H9 (cell line): ENCODE data around the gene ZFAND3. TPM values are rescaled to one million over a fixed set of nuclear protein-coding genes. Genes with fewer than 3 reads are reported as not detected.

ENCODE experiments used
- DNase-seq: peaks from one replicate; pipeline ENCODE4 v3.0.0-alpha.2; 2017
- H2AFZ ChIP-seq: one replicate; pipeline ENCODE4 v1.6.1; 2013; ENCODE audit warnings: mild to moderate bottlenecking, low read length, control low read depth, moderate library complexity
- H2AK5ac ChIP-seq: 2 replicates; pipeline ENCODE4 v1.6.1; 2013; ENCODE audit warnings: low read length, control low read depth, mixed read lengths; ENCODE audit not compliant: insufficient read length
- H2BK120ac ChIP-seq: one replicate; pipeline ENCODE4 v1.6.1; 2013; ENCODE audit warnings: low read depth, mild to moderate bottlenecking, low read length, control low read depth, inconsistent platforms; ENCODE audit not compliant: poor library complexity, severe bottlenecking
- H2BK12ac ChIP-seq: 2 replicates; pipeline ENCODE4 v1.6.1; 2013; ENCODE audit warnings: low read length, control low read depth, mixed read lengths, low read depth; ENCODE audit not compliant: insufficient read length
- H2BK15ac ChIP-seq: 2 replicates; pipeline ENCODE4 v1.6.1; 2013; ENCODE audit warnings: low read depth, low read length, control low read depth
- H2BK20ac ChIP-seq: one replicate; pipeline ENCODE4 v1.6.1; 2013; ENCODE audit warnings: low read depth, mild to moderate bottlenecking, low read length, control low read depth, inconsistent platforms; ENCODE audit not compliant: poor library complexity, severe bottlenecking
- H2BK5ac ChIP-seq: 2 replicates; pipeline ENCODE4 v1.6.1; 2013; ENCODE audit warnings: low read length, control low read depth, mixed read lengths; ENCODE audit not compliant: insufficient read length
- H3K14ac ChIP-seq: 2 replicates; pipeline ENCODE4 v1.6.1; 2013; ENCODE audit warnings: low read length, control low read depth; ENCODE audit not compliant: insufficient read depth
- H3K18ac ChIP-seq: 2 replicates; pipeline ENCODE4 v1.6.1; 2013; ENCODE audit warnings: low read depth, mild to moderate bottlenecking, mixed read lengths, low read length, control low read depth; ENCODE audit not compliant: insufficient read length
- H3K23ac ChIP-seq: 2 replicates; pipeline ENCODE4 v1.6.1; 2013; ENCODE audit warnings: low read length, control low read depth, mixed read lengths, low read depth; ENCODE audit not compliant: insufficient read length
- H3K23me2 ChIP-seq: 2 replicates; pipeline ENCODE4 v1.6.1; 2013; ENCODE audit warnings: low read depth, mild to moderate bottlenecking, mixed read lengths, low read length, control low read depth; ENCODE audit not compliant: insufficient read length, poor library complexity, severe bottlenecking
- H3K27ac ChIP-seq: 2 replicates; pipeline ENCODE4 v1.5.1; 2013; ENCODE audit warnings: low read length, control low read depth, mixed read lengths, low read depth; ENCODE audit not compliant: insufficient read length
- H3K27me3 ChIP-seq: 2 replicates; pipeline ENCODE4 v1.6.1; 2013; ENCODE audit warnings: low read length, control low read depth, inconsistent platforms; ENCODE audit not compliant: insufficient read depth
- H3K4ac ChIP-seq: 2 replicates; pipeline ENCODE4 v1.6.1; 2013; ENCODE audit warnings: low read depth, mild to moderate bottlenecking, control low read depth, inconsistent platforms, low read length, moderate library complexity
- H3K4me1 ChIP-seq: 2 replicates; pipeline ENCODE4 v1.6.1; 2013; ENCODE audit warnings: low read length, control low read depth, inconsistent platforms; ENCODE audit not compliant: insufficient read depth
- H3K4me2 ChIP-seq: 2 replicates; pipeline ENCODE4 v1.6.1; 2013; ENCODE audit warnings: low read length, control low read depth, mixed read lengths; ENCODE audit not compliant: insufficient read length, insufficient read depth
- H3K56ac ChIP-seq: 2 replicates; pipeline ENCODE4 v1.6.1; 2013; ENCODE audit warnings: low read depth, mild to moderate bottlenecking, mixed read lengths, low read length, control low read depth; ENCODE audit not compliant: insufficient read length
- H3K79me1 ChIP-seq: 2 replicates; pipeline ENCODE4 v1.6.1; 2013; ENCODE audit warnings: low read depth, mild to moderate bottlenecking, moderate library complexity, low read length, control low read depth, inconsistent platforms; ENCODE audit not compliant: insufficient read depth, poor library complexity, severe bottlenecking
- H3K79me2 ChIP-seq: 2 replicates; pipeline ENCODE4 v1.6.1; 2013; ENCODE audit warnings: low read length, control low read depth, inconsistent platforms; ENCODE audit not compliant: insufficient read depth
- H3K9ac ChIP-seq: 2 replicates; pipeline ENCODE4 v1.6.1; 2013; ENCODE audit warnings: low read length, control low read depth, mixed read lengths; ENCODE audit not compliant: insufficient read length; ENCODE audit errors: extremely low read depth
- H3K9me3 ChIP-seq: one replicate; pipeline ENCODE4 v1.6.1; 2013; ENCODE audit warnings: low read depth, low read length, inconsistent platforms; ENCODE audit not compliant: control insufficient read depth
- H3T11ph ChIP-seq: one replicate; pipeline ENCODE4 v1.6.1; 2013; ENCODE audit warnings: mild to moderate bottlenecking, low read length, control low read depth, inconsistent platforms
- H4K20me1 ChIP-seq: one replicate; pipeline ENCODE4 v1.6.1; 2013; ENCODE audit not compliant: control insufficient read depth, insufficient read length, insufficient read depth
- H4K5ac ChIP-seq: 2 replicates; pipeline ENCODE4 v1.6.1; 2013; ENCODE audit warnings: low read depth, mild to moderate bottlenecking, mixed read lengths, low read length, control low read depth; ENCODE audit not compliant: insufficient read length
- H4K8ac ChIP-seq: replicated peaks from 2 replicates; pipeline ENCODE4 v1.6.1; 2013; ENCODE audit warnings: low read length, control low read depth, mixed read lengths, low read depth; ENCODE audit not compliant: insufficient read length
- H4K91ac ChIP-seq: 2 replicates; pipeline ENCODE4 v1.6.1; 2013; ENCODE audit warnings: low read depth, mild to moderate bottlenecking, moderate library complexity, mixed read lengths, low read length, control low read depth; ENCODE audit not compliant: insufficient read length
- H3K27ac Mint-ChIP-seq, 3 experiments: 2 replicates in 2 of 3; 3 replicates in 1 of 3; pipeline ENCODE4 v1.8.0; 2020 to 2021; ENCODE audit warnings: mixed read lengths in 3 of 3, mild to moderate bottlenecking in 1 of 3, moderate library complexity in 1 of 3
- H3K27me3 Mint-ChIP-seq: 2 replicates; pipeline ENCODE4 v1.8.0; 2021; ENCODE audit warnings: low read depth, mild to moderate bottlenecking, moderate library complexity, mixed read lengths
- H3K36me3 Mint-ChIP-seq, 3 experiments: 2 replicates in 2 of 3; 3 replicates in 1 of 3; pipeline ENCODE4 v1.8.0; 2020 to 2021; ENCODE audit warnings: low read depth in 3 of 3, mixed read lengths in 3 of 3; ENCODE audit not compliant: insufficient read depth in 1 of 3
- H3K4me1 Mint-ChIP-seq, 2 experiments: 2 replicates each; pipeline ENCODE4 v1.8.0; 2020; ENCODE audit warnings: mixed read lengths in 2 of 2
- H3K4me3 Mint-ChIP-seq, 2 experiments: 2 replicates in 1 of 2; 3 replicates in 1 of 2; pipeline ENCODE4 v1.8.0; 2020 to 2021; ENCODE audit warnings: mild to moderate bottlenecking in 2 of 2, mixed read lengths in 2 of 2, moderate library complexity in 1 of 2
- H3K9me3 Mint-ChIP-seq, 2 experiments: 2 replicates in 1 of 2; 3 replicates in 1 of 2; pipeline ENCODE4 v1.8.0; 2020; ENCODE audit warnings: mild to moderate bottlenecking in 2 of 2, mixed read lengths in 2 of 2, moderate library complexity in 1 of 2
- WGBS: extraction: QIAGEN DNeasy Blood & Tissue Kit; methylation state at CpG from one replicate; pipeline ENCODE4 v1.1.7; 2013; ENCODE audit warnings: missing lambda C conversion rate, low lambda C conversion rate, mixed read lengths; ENCODE audit not compliant: insufficient read length; ENCODE audit errors: extremely low coverage; 5-methylcytosine and 5-hydroxymethylcytosine counted together
- total RNA-seq: library from RNA; stranded (reverse); gene quantifications from 2 replicates; pipeline ENCODE4 v1.2.1, GENCODE V29; 2021
- TF ChIP-seq, protein P1 (sequence below): fragments of 200-600 bp; sonication (generic); conservative IDR thresholded peaks from 3 replicates; pipeline ENCODE4 v1.8.0; 2021; ENCODE audit warnings: antibody characterized with exemption, mild to moderate bottlenecking

ZFAND3 gene
- total RNA-seq, 1 experiment from 2014 or later = 57.7 TPM

DNA sequence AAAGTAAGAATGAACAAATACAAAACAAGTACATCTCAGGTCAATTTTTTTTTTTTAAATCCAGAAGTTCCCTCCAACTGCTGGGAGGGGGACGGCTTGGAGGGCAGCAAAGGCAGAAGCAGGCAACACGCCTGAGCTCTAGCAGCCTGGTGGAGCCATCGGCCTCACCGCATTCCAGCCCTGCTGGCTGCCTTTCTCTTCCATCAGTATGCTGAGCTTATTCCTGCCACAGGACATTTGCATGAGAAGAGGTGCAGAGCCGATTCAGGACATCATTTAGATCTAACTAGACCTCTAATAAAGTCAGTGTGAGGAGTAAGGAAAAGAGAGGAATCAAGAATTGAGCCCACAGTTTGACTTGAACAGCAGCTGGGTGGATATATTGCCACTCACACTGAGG is 318.8 kb downstream of the ZFAND3 start:
- Histone ChIP-seq H2AFZ (no peak overlapping the region), H2AK5ac (no peak overlapping the region), H3K4me2 (peak overlapping the region; percentile 15), H4K5ac (no peak overlapping the region), H4K91ac (no peak overlapping the region), H3K9me3 (no peaks in the 10 kb centered on the region), H3K4me1 (peaks cover 3% of the 10 kb centered on the region; the same call in 1 of the 2 replicates), H3K23ac (no peak overlapping the region), H2BK12ac (no peak overlapping the region), H3K9ac (no peak overlapping the region), H3K23me2 (no peaks in the 10 kb centered on the region), H4K8ac (no peak overlapping the region), H2BK120ac (no peak overlapping the region), H2BK20ac (no peak overlapping the region), H2BK5ac (no peak overlapping the region), H3K18ac (no peak overlapping the region), H3K14ac (no peak overlapping the region), H3K56ac (no peak overlapping the region), H3T11ph (no peak overlapping the region), H4K20me1 (no peaks in the 10 kb centered on the region), H3K79me1 (no peaks in the 10 kb centered on the region), H2BK15ac (no peak overlapping the region), H3K27ac (no peak overlapping the region), H3K79me2 (no peaks in the 10 kb centered on the region), H3K27me3 (no peaks in the 10 kb centered on the region), H3K4ac (no peak overlapping the region)
- peak overlapping the region; percentile 8 to 10; a peak in 2 of 5 replicates for H3K4me3 Mint-ChIP-seq
- TF ChIP-seq, protein P1, sequence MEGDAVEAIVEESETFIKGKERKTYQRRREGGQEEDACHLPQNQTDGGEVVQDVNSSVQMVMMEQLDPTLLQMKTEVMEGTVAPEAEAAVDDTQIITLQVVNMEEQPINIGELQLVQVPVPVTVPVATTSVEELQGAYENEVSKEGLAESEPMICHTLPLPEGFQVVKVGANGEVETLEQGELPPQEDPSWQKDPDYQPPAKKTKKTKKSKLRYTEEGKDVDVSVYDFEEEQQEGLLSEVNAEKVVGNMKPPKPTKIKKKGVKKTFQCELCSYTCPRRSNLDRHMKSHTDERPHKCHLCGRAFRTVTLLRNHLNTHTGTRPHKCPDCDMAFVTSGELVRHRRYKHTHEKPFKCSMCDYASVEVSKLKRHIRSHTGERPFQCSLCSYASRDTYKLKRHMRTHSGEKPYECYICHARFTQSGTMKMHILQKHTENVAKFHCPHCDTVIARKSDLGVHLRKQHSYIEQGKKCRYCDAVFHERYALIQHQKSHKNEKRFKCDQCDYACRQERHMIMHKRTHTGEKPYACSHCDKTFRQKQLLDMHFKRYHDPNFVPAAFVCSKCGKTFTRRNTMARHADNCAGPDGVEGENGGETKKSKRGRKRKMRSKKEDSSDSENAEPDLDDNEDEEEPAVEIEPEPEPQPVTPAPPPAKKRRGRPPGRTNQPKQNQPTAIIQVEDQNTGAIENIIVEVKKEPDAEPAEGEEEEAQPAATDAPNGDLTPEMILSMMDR = no peak
- DNase-seq = peak; percentile 71
- H3K27ac Mint-ChIP-seq = peak overlapping the region in 2 of 3 experiments; percentile 46 to 77; a peak in 4 of 7 replicates
- peaks cover 54 to 57% of the 10 kb centered on the region in 2 experiments for H3K4me1 Mint-ChIP-seq
- no peaks in the 10 kb centered on the region for H3K36me3 Mint-ChIP-seq
- H3K27me3 Mint-ChIP-seq = no peaks in the 10 kb centered on the region
- no CpG with 5 or more reads among the region's 5 CpGs for WGBS
- no peaks in the 10 kb centered on the region for H3K9me3 Mint-ChIP-seq
